GM23338 (cell line): ENCODE data around the gene TRPV5. TPM values are rescaled to one million over a fixed set of nuclear protein-coding genes. Genes with fewer than 3 reads are reported as not detected.

Experiments
- ATAC-seq: fragments of 200-7000 bp; cut with Tn5 transposase; 3 replicates; pipeline ENCODE4 v1.9.1; 2020
- DNase-seq: peaks from one replicate; pipeline ENCODE4 v3.0.0-alpha.2; 2015; ENCODE audit warnings: low spot score
- H2AFZ ChIP-seq: fragments of 200-600 bp; sonication (generic); 2 replicates; pipeline ENCODE4 v1.8.0; 2016; ENCODE audit warnings: antibody characterized with exemption, mild to moderate bottlenecking, moderate library complexity
- H3F3A ChIP-seq: fragments of 200-600 bp; sonication (generic); replicated peaks from 2 replicates; pipeline ENCODE4 v1.8.0; 2017; ENCODE audit warnings: antibody characterized with exemption, mixed run types, low read depth
- H3K27ac ChIP-seq: fragments of 200-600 bp; sonication (generic); 2 replicates; pipeline ENCODE4 v1.6.1; 2016; ENCODE audit warnings: low read depth
- H3K27me3 ChIP-seq: fragments of 200-600 bp; sonication (generic); 2 replicates; pipeline ENCODE4 v1.8.0; 2016; ENCODE audit warnings: mild to moderate bottlenecking, mixed run types, moderate library complexity; ENCODE audit not compliant: insufficient read depth
- H3K36me3 ChIP-seq: fragments of 200-600 bp; sonication (generic); 2 replicates; pipeline ENCODE4 v1.8.0; 2016; ENCODE audit warnings: mild to moderate bottlenecking; ENCODE audit not compliant: insufficient read depth
- H3K4me1 ChIP-seq: fragments of 200-600 bp; sonication (generic); 2 replicates; pipeline ENCODE4 v1.8.0; 2016; ENCODE audit warnings: mild to moderate bottlenecking, moderate library complexity; ENCODE audit not compliant: insufficient read depth
- H3K4me2 ChIP-seq: fragments of 200-600 bp; sonication (generic); 2 replicates; pipeline ENCODE4 v1.7.1; 2017; ENCODE audit warnings: mixed run types
- H3K4me3 ChIP-seq: fragments of 200-600 bp; sonication (generic); 2 replicates; pipeline ENCODE4 v1.6.1; 2016; ENCODE audit warnings: mixed run types
- H3K79me2 ChIP-seq: fragments of 200-600 bp; sonication (generic); replicated peaks from 2 replicates; pipeline ENCODE4 v1.8.0; 2017; ENCODE audit warnings: mild to moderate bottlenecking; ENCODE audit not compliant: insufficient read depth
- H3K9me2 ChIP-seq: fragments of 200-600 bp; sonication (generic); 2 replicates; pipeline ENCODE4 v1.8.0; 2017; ENCODE audit not compliant: insufficient read depth
- H4K20me1 ChIP-seq: fragments of 200-600 bp; sonication (generic); replicated peaks from 2 replicates; pipeline ENCODE4 v1.8.0; 2017; ENCODE audit warnings: mild to moderate bottlenecking; ENCODE audit not compliant: insufficient read depth
- H3K27ac Mint-ChIP-seq: 2 replicates; pipeline ENCODE4 v1.8.0; 2020; ENCODE audit warnings: inconsistent platforms, mild to moderate bottlenecking, moderate library complexity, mixed read lengths
- H3K27me3 Mint-ChIP-seq: 3 replicates; pipeline ENCODE4 v1.8.0; 2022; ENCODE audit warnings: low read depth, mild to moderate bottlenecking, moderate library complexity, mixed read lengths, inconsistent platforms; ENCODE audit not compliant: insufficient read depth, poor library complexity
- H3K36me3 Mint-ChIP-seq: 3 replicates; pipeline ENCODE4 v1.8.0; 2021; ENCODE audit warnings: low read depth, mild to moderate bottlenecking, inconsistent platforms, moderate library complexity, mixed read lengths
- H3K4me1 Mint-ChIP-seq: 3 replicates; pipeline ENCODE4 v1.8.0; 2020; ENCODE audit warnings: mild to moderate bottlenecking, inconsistent platforms, mixed read lengths
- H3K4me3 Mint-ChIP-seq: 3 replicates; pipeline ENCODE4 v1.8.0; 2021; ENCODE audit warnings: moderate library complexity, mild to moderate bottlenecking, inconsistent platforms, mixed read lengths
- H3K9me3 Mint-ChIP-seq: 3 replicates; pipeline ENCODE4 v1.8.0; 2020; ENCODE audit warnings: moderate library complexity, mild to moderate bottlenecking, inconsistent platforms, mixed read lengths
- CREB1 ChIP-seq: fragments of 250-450 bp; sonication (Bioruptor Pico); IDR thresholded peaks from 2 replicates; pipeline ENCODE4 v1.5.0; 2020; ENCODE audit warnings: low read depth, mild to moderate bottlenecking, moderate library complexity
- CTCF ChIP-seq, 2 experiments: fragments of 200-600 bp in 1 of 2; sonication (generic) in 1 of 2; conservative IDR thresholded peaks; 2 replicates each; pipeline versions ENCODE4 v1.5.1 to v1.6.1; 2016 to 2017; ENCODE audit warnings: antibody characterized with exemption in 2 of 2, low read depth in 2 of 2, mild to moderate bottlenecking in 2 of 2, moderate library complexity in 1 of 2
- ETS1 ChIP-seq: IDR thresholded peaks from 2 replicates; pipeline ENCODE4 v1.6.1; 2016; ENCODE audit warnings: antibody characterized with exemption
- EZH2 ChIP-seq: fragments of 200-600 bp; sonication (generic); IDR thresholded peaks from one replicate; pipeline ENCODE4 v1.8.0; 2017; ENCODE audit warnings: antibody characterized with exemption, mild to moderate bottlenecking, low read depth; ENCODE audit not compliant: unreplicated experiment
- EZH2phosphoT487 ChIP-seq: fragments of 200-600 bp; sonication (generic); IDR thresholded peaks from one replicate; pipeline ENCODE4 v1.8.1; 2018; ENCODE audit warnings: antibody characterized with exemption; ENCODE audit not compliant: unreplicated experiment
- JUNB ChIP-seq: IDR thresholded peaks from one replicate; pipeline ENCODE4 v1.6.1; 2016; ENCODE audit warnings: antibody characterized with exemption; ENCODE audit not compliant: unreplicated experiment
- NANOG ChIP-seq: IDR thresholded peaks from 2 replicates; pipeline ENCODE4 v1.6.1; 2016; ENCODE audit warnings: antibody characterized with exemption, borderline replicate concordance
- POLR2AphosphoS5 ChIP-seq: IDR thresholded peaks from 2 replicates; pipeline ENCODE4 v1.6.1; 2016; ENCODE audit warnings: antibody characterized with exemption, low read depth
- REST ChIP-seq: IDR thresholded peaks from one replicate; pipeline ENCODE4 v1.6.1; 2018; ENCODE audit warnings: antibody characterized with exemption; ENCODE audit not compliant: unreplicated experiment
- STAT1 ChIP-seq: IDR thresholded peaks from one replicate; pipeline ENCODE4 v1.6.1; 2016; ENCODE audit warnings: antibody characterized with exemption; ENCODE audit not compliant: unreplicated experiment
- ZNF114 ChIP-seq: fragments of 250-450 bp; sonication (Bioruptor Pico); IDR thresholded peaks from 2 replicates; pipeline ENCODE4 v1.5.0; 2020; ENCODE audit warnings: mild to moderate bottlenecking, moderate library complexity
- ZNF462 ChIP-seq: fragments of 250-450 bp; sonication (Bioruptor Pico); IDR thresholded peaks from 2 replicates; pipeline ENCODE4 v1.5.0; 2020; ENCODE audit warnings: mild to moderate bottlenecking, moderate library complexity
- polyA plus RNA-seq: library from polyadenylated mRNA; unstranded; fragments of >200 nt; fragmentation: Nextera tagmentation; extraction: Ambion mirVana; gene quantifications from 2 replicates; pipeline ENCODE4 v1.2.1, GENCODE V29; 2016
- total RNA-seq: library from RNA; depleted of rRNA; stranded (reverse); fragments of >200 nt; shearing (Covaris generic); gene quantifications from 2 replicates; pipeline ENCODE4 v1.2.3, GENCODE V29; 2014

Gene TRPV5
- total and polyA plus RNA-seq, 2 experiments from 2014 or later = not detected

GRCh38 chr7:142933092-142933475 is 462 bp downstream of the TRPV5 start:
- peaks cover 9% of the 10 kb centered on the region for H3K4me1 Mint-ChIP-seq
- Histone ChIP-seq H3K9me2 (no peaks in the 10 kb centered on the region), H4K20me1 (no peaks in the 10 kb centered on the region), H3K36me3 (no peaks in the 10 kb centered on the region), H3K4me2 (no peak overlapping the region), H3F3A (no peaks in the 10 kb centered on the region), H2AFZ (no peak overlapping the region; the same call in 1 of the 2 replicates), H3K4me3 (no peak overlapping the region), H3K27ac (no peak overlapping the region), H3K4me1 (no peaks in the 10 kb centered on the region), H3K27me3 (no peaks in the 10 kb centered on the region), H3K79me2 (no peaks in the 10 kb centered on the region)
- ATAC-seq (no peak), DNase-seq (no peak)
- H3K27ac Mint-ChIP-seq = no peak overlapping the region
- peaks cover 13% of the 10 kb centered on the region for H3K27me3 Mint-ChIP-seq
- no peaks in the 10 kb centered on the region for H3K9me3 Mint-ChIP-seq
- no peaks in the 10 kb centered on the region; the same call in 1 of the 3 replicates for H3K36me3 Mint-ChIP-seq
- no peak overlapping the region for H3K4me3 Mint-ChIP-seq
- no peak for TF ChIP-seq ZNF114 (CRISPR knock-in tag)
- TF ChIP-seq CREB1 (CRISPR knock-in tag) = no peak
- TF ChIP-seq STAT1 = no peak
- TF ChIP-seq EZH2 = no peak
- no peak for TF ChIP-seq EZH2phosphoT487
- no peak for TF ChIP-seq REST
- no peak for TF ChIP-seq JUNB
- no peak for TF ChIP-seq CTCF (conservative IDR thresholded peaks at IDR 0.05; ENCODE audit: low read depth in 2 of 2)
- no peak for TF ChIP-seq ZNF462 (CRISPR knock-in tag)
- TF ChIP-seq POLR2AphosphoS5 = no peak
- no peak for TF ChIP-seq ETS1
- no peak for TF ChIP-seq NANOG
